HPDE6-E6E7 (cell line): Measurements from ENCODE around the gene EHD4.

Experiments
- DNase-seq: peaks from one replicate; pipeline ENCODE4 v3.0.0; 2011; ENCODE audit warnings: missing footprints; ENCODE audit errors: extremely low spot score

EHD4 gene

DNA sequence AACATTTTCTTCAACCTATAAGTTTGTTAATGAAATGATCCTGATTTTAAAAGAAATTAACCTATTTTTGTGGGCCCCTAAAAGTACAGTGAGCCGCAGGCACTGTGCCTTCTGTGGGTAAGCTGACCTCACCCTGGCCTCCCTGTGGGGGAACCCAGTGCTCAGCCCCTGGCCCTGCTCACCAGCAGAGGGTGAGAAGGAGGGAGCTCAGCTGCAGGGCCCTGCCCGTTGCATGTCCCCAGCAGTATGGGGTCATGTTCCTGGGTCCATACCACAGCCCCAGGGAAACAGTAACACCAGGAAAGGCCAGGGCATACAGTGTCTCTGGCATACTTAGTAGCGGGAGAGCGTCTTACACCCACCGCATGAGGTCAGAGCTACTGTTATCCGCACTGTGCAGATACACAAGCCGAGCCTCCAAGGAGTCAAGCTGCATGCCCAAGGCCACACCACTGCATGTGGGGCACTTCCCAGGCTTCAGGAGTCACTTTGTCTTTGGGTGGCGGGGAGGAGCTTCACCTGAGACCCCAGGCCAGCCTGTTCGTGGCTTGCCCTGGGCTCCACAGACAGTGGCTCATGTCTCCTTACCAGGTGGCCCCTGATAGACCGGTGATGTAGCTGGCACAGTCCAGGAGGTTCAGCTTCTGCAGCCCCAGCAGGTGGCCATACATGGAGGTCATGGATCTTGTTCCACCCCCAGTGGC is 22.6 kb upstream of the EHD4 start:
- DNase-seq, result no peak

GRCh38 chr15:41994171-41994650 is 21.9 kb upstream of the EHD4 start:
- DNase-seq, result no peak

DNA sequence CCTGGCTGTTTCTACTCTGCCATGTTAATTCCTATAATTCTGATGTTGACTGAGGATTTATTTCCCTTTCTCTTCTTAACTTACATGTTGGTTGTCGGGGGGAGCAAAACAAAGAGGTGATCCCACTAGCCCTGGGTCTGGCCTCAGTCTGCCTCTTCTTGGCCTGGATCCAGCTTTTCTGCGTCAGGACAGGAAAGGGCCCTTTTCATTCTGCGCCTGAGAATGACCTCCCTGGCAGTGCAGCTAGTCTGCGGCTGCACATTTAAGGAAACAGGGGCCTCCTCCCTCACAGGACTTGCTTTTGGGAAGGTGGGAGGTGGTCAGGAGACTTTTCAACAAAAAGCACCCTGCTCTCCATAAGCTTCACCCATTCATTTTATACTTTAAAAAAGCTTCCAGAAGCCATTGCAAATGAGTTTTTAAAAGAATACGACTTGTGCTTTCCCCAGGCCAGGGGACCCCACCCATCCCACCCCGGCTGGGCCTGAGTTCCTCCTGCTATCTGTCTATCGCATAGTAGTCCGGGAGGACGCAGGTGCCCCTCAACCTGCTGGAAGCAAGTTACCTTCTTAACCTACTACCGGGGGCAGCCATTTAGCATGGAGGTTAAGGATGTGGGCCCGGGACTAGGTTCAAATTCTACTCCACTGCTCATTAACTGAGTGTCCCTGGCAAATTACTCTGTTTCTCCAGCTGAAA is 21.3 kb upstream of the EHD4 start:
- DNase-seq, result no peak

DNA sequence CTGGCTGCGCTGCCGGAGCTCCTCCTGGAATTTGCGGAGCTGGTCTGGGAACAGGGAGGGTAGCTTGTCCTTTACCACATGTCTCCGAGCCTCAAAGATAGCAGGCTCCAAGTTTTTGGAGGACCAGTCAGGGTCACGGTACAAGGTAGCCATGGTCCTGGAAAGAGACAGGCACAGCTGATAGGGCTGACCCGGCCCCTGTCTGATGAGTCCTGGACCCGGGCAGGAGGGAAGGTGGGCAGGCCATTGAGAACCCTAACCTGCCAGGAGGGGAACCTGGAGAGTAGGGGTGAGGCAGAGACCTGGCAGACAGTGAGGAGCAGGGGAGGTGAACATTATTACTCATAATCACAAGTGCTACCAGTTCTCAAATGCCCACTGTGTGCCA is 20.4 kb upstream of the EHD4 start:
- DNase-seq, result no peak

GRCh38 chr15:41992151-41992802 is 19.9 kb upstream of the EHD4 start:
- DNase-seq, result no peak

DNA sequence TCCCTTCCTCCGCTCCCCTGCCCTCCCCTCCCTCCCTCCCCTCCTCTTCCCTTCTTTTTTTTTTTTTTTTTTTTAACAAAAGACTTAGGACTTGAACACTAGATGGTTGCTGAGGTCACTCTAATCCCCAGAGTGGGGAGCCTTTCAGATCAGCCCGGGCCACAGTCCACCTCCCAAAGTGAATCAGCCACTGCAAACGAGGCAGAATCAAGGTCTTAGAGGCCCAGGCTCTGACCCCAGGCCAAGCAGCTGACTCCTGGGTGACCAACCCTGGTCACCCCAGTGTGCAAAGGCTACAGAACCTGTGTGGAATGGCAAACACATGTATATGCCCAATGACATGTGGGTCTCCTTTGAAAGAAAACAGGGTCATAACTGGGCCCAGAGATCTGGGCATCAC is 18.3 kb upstream of the EHD4 start:
- DNase-seq, result no peak

DNA sequence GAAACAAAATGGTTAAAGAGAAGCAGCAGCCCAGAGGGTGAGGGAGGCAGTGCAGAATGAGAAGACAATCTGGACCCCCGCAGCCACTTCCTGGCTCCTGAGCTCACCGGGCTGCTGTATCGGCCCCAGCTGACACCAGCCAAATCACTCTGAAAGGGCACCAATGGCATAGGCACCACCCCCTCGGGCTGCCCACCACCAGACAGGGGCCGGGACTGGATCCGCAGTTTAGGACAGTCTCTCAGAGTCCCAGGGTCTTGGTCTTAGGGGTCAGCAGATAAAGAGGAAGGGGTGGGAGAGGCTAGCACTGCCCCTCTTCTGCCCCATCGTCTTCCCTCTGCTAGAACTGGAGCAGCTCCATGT is 17.9 kb upstream of the EHD4 start:
- no peak for DNase-seq

DNA sequence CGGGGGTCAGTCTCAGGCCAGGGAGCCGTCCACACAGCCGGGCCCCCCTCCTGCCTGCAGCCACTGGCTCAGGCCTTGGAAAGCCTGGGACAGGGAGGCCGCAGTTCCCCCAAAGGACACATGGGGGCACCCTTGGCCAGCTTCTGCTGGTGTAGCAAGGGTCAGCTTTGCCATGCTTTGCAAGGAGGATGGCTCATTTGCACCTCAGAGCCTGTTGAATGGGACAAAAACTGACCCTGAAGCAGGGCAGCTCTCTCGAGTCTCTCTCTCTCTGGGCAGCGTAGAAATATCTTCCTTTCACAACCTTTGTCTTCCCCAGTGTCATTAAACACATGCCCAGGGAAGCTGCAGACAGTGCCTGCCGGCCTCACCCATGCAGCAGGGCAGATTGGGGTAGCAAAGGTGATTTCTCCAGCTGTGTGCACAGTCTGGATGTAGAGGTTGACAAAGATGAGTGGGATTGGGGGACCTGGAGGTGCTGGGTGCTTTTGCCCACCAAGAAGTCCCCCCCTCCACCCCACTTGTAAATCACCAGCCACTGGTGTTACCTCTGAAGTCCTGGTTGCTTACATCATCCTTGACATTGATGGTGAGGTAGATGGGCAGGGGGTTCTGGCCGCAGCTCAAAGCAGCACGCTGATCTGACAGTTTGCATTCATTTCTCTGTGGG is 17.4 kb upstream of the EHD4 start:
- peak; percentile 82 for DNase-seq

GRCh38 chr15:41988896-41989572 is 16.7 kb upstream of the EHD4 start:
- no peak for DNase-seq

DNA sequence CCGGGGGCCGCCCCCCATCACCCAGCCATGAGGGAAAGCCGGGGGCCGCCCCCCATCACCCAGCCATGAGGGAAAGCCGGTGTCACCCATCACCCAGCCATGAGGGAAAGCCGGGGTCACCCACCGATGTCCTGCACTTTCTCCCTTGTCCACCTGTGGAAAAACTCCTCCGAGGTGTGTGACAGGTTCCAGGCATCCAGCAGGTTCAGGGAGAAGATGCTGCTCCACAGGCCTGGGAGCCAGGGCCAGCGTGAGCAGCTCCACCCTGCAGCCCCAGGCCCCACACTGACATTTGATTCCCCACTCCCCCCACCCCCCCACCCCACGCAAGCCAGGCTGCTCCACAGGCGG is 15.5 kb upstream of the EHD4 start:
- DNase-seq, result no peak

DNA sequence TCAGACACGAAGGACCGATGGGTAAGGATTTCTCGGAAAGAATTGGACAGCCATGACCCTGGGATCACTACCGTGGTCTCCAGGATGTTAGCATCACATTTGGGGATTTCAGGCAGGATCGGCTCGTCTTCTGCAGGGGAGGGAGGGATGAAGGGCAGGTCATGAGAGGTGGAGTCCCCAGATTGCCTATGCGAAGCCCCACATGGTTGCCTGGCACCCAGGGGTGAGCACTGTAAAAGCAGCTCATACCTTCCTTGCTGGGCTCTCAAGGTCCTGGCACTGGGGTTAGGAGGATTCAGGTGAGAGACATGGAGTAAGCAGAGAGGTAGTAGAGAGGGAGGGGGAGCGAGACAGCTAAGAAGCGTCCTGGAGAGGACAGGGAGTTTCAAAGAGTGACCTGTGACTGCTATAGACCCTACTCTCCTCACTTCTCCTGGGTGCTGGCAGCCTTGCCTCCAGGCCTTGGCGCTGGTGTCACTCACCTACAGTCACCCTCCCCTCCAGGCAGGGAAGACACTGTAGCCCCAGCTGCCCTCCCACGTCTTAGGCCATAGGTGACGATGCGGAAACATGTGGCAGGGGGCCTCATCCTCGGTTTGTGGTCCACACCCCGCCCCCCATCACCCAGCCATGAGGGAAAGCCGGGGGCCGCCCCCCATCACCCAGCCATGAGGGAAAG is 15.0 kb upstream of the EHD4 start:
- no peak for DNase-seq

DNA sequence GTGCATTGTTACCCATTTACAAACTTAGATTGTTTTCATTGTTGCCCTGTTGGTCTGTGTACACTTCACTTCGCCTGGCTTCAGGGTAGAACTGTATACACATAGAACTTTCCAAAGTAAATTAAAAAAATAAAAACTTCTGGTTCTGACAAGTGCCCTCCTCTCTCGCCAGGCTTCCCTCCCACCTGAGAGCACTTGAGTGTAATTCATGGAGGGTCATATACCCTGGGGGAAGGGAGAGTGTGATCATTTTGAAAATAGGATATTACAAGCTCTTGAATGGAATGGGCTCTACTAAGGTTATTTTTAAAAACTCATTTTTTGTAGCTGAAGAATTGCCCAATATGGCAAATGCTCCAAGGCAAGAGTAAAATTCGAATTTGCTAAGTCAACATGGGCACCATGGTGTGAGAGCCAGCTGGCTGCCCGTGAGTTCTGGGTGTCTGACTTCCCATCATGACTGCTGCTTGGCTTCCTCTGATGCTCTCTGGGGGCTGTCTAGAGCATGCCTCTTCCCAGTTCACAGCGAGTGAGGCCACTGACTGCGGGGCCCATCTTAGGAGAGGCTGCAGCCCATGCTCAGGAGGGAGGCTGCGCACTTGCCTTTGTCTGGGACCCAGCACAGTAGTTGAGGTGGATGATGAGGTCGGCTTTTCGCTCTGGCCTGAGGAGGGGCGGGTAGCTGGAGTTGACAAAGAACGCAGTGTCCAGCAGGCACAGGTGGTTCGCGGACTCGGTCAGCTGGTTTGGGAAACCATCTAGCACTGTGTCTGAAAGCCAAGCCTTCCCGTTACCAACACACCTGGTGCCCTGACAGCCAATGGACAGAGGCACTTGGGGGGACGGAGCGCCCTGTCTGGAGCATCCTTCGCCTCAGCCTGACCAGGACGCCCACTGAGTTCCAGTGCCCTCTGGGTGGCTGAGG is 13.1 kb upstream of the EHD4 start:
- DNase-seq, result no peak

DNA sequence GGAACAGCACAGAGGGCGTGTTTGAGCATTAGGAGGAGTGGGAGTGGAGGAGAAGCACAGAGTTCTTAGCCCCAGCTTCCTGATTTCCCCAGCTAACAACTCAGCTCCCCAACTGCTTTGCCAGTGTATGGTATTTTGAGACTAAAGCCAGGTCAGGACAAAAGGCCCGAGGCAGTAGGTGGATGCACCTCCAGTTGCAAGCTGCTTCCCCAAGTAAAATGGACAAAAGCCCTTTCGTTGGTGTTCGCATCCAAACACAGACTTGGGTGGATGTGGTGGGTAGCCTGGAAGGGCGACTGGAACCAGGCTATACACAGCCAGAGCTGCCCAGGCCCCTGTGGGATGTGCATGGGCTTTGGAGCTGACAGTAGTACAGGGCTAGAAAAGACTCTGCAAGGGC is 12.3 kb upstream of the EHD4 start:
- DNase-seq, result no peak

- no peak for DNase-seq
These were observed 11.5 kb upstream of the EHD4 start for GRCh38 chr15:41983621-41984571.

DNA sequence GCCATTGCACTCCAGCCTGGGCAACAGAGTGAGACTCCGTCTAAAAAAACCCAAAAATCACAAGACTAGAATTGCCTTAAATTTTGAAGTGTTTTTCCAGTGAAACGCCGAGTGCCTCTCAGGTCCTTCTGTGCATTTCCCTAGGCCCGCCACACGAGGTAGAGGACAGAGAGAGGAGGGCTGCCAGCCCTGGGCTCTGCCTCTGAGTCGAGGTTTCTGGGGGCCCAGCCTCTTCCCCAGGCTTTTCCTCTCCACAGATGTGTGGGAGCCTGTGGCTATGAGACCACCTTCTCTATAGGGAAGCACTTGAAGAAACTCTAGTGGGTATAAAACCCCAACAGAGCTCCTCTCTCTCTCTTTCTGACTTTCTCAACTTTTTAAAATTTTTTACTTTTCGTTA is 10.9 kb upstream of the EHD4 start:
- no peak for DNase-seq

DNA sequence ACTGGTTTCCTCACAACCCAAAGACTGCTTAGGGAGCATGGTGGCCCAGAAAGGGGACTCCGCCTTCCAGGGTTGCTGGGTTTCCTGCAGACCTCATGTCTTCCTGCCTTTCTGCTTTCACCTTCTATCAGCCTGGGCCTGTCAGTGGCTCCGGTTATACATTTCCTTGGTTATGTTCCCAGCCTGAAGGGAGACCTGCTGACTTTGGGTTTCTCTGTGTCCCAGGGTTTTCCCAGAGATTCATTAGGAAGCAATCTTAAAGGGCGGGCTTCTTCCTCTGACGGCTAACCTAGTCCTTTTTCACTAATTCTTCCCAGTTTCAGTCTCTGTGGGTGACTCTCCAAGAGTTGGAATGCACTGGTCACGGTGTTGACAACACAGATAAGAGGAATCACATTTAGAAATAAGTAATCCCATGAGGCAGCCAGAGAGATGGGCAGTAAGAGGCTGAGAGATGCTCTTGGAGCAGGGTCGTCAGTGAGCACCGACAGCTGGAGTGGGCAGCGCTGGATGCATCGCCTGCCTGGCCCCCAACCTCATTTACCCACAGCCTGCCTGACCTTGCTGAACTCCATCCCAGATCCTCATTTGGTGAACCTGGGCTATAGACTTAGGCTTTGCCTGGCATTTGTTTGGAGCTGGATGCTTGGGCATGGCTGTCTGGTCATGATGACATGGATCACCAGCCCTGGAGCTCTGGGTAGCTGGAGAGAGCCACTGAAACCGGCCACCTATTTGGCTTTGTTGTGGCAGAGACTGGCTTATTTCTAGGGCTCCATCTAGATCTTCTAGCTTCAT is 10.0 kb upstream of the EHD4 start:
- DNase-seq, result no peak

- no peak for DNase-seq
These were observed 9.2 kb upstream of the EHD4 start for GRCh38 chr15:41981371-41982132.
